CD4-positive, alpha-beta memory T cell (primary cell): ENCODE results near the gene FMN2. TPM values are rescaled to one million over a fixed set of nuclear protein-coding genes. Genes with fewer than 3 reads are reported as not detected.

Experiments used
- CTCF ChIA-PET: fragments of 350-600 bp; sonication (Branson Sonifier 250); formaldehyde crosslinking; loops from one replicate; lab custom pipeline; 2021; ENCODE audit warnings: inconsistent platforms; ENCODE audit not compliant: partially characterized antibody; lab: Charles Lee
- POLR2A ChIA-PET: fragments of 350-600 bp; sonication (Branson Sonifier 250); formaldehyde crosslinking; loops from one replicate; lab custom pipeline; 2021; ENCODE audit not compliant: partially characterized antibody; lab: Charles Lee
- DNase-seq, 5 donors: peaks; one replicate each; pipeline versions ENCODE4 v3.0.0 to v3.0.0-alpha.2; 2020 to 2022; ENCODE audit warnings: mixed read lengths in 1 of 5
- H3K27ac ChIP-seq: one replicate; pipeline ENCODE4 v1.7.0; 2013; ENCODE audit warnings: low read depth, low read length
- H3K27me3 ChIP-seq: 2 replicates; pipeline ENCODE4 v1.7.0; 2013; ENCODE audit warnings: mild to moderate bottlenecking, low read length, moderate library complexity; ENCODE audit not compliant: insufficient read depth
- H3K36me3 ChIP-seq: 2 replicates; pipeline ENCODE4 v1.7.0; 2013; ENCODE audit warnings: mild to moderate bottlenecking, low read length, moderate library complexity; ENCODE audit not compliant: insufficient read depth
- H3K4me1 ChIP-seq: 2 replicates; pipeline ENCODE4 v1.7.0; 2013; ENCODE audit warnings: mild to moderate bottlenecking, low read length, moderate library complexity; ENCODE audit not compliant: insufficient read depth
- H3K4me3 ChIP-seq, 2 donors: one replicate each; pipeline ENCODE4 v1.7.0; 2013; ENCODE audit warnings: low read length in 2 of 2, mild to moderate bottlenecking in 1 of 2
- H3K9me3 ChIP-seq, 2 donors: one replicate each; pipeline ENCODE4 v1.7.0; 2013; ENCODE audit warnings: low read length in 2 of 2, control low read depth in 1 of 2; ENCODE audit not compliant: control insufficient read depth in 1 of 2
- H3K27ac Mint-ChIP-seq, 7 donors: one replicate each; pipeline ENCODE4 v1.8.0; 2020 to 2021; ENCODE audit warnings: mixed read lengths in 7 of 7, mild to moderate bottlenecking in 6 of 7, inconsistent platforms in 3 of 7, moderate library complexity in 3 of 7
- H3K27me3 Mint-ChIP-seq, 2 donors: one replicate each; pipeline ENCODE4 v1.8.0; 2020 to 2021; ENCODE audit warnings: mixed read lengths in 2 of 2
- H3K36me3 Mint-ChIP-seq, 2 donors: one replicate each; pipeline ENCODE4 v1.8.0; 2020 to 2021; ENCODE audit warnings: mixed read lengths in 2 of 2, inconsistent platforms in 1 of 2, mild to moderate bottlenecking in 1 of 2
- H3K4me1 Mint-ChIP-seq, 4 donors: one replicate each; pipeline ENCODE4 v1.8.0; 2020 to 2021; ENCODE audit warnings: mixed read lengths in 4 of 4, mild to moderate bottlenecking in 1 of 4
- H3K4me3 Mint-ChIP-seq, 8 donors: one replicate each; pipeline ENCODE4 v1.8.0; 2020 to 2021; ENCODE audit warnings: mixed read lengths in 8 of 8, mild to moderate bottlenecking in 7 of 8, moderate library complexity in 6 of 8, inconsistent platforms in 3 of 8
- H3K9me3 Mint-ChIP-seq, 8 donors: one replicate each; pipeline ENCODE4 v1.8.0; 2020 to 2021; ENCODE audit warnings: mixed read lengths in 8 of 8, mild to moderate bottlenecking in 5 of 8, inconsistent platforms in 3 of 8, moderate library complexity in 1 of 8
- intact Hi-C: fragments of 100-400 bp; cut with micrococcal nuclease; formaldehyde crosslinking; loops from one replicate; pipeline ENCODE4 v1.15.1; 2023
- polyA plus RNA-seq, 2 donors: library from polyadenylated mRNA; unstranded; fragments of 300-500 nt; fragmentation: Illumina TruSeq; gene quantifications; one replicate each; pipeline ENCODE4 v1.2.3, GENCODE V29; 2021
- total RNA-seq, 2 experiments: library from RNA; stranded (reverse); gene quantifications; one replicate each; pipeline ENCODE4 v1.2.3, GENCODE V29; 2021

FMN2 gene
- total and polyA plus RNA-seq, 4 experiments from 2014 or later = not detected

DNA sequence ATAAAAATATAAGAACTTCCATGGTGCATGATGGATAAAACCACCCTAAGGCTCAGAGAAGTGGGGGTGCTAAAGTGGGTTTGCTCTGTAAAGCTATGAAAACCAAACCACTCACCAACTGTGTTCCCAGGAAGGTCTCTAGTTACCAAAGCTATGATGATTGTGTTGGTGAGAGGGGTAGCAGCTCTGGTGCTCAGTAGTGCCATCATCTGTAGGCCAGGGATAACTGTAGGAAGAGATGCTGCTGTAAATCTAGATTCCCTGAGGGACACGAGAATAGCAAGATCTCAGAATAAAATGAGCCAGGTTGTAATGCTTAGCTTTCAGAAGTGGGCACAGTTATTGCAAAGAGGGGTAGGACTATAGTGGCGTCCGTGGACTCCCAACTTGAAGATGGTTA lies 395.8 kb downstream of the FMN2 start:
- H3K27ac ChIP-seq = no peak overlapping the region

DNA sequence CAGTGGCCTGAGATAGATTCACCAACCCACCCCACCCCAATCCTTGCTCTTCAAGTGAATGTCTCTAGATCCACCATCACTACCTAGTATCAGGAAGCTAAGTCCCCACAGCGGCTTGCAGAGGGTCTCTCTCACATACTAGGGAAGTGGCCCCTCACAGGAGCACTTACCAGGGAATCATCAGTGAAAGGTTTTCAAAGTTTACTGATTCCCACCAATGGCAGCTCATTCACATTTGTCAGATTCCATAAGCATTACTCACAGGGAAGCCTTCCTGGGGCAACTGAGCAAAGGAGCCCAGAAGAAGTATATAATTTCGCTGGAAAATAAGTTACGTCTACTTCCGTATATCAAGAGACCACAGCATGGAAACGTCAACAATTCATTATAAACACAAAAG lies 399.5 kb downstream of the FMN2 start:
- Mint-ChIP-seq H3K27me3 (peaks cover 0 to 1% of the 10 kb centered on the region in 2 donors), H3K27ac (no peak overlapping the region), H3K4me3 (no peak overlapping the region), H3K4me1 (peaks cover 0 to 1% (median 0%) of the 10 kb centered on the region in 4 donors), H3K9me3 (peaks cover 0 to 10% (median 0%) of the 10 kb centered on the region in 8 donors), H3K36me3 (no peaks in the 10 kb centered on the region)
- H3K9me3 ChIP-seq = no peaks in the 10 kb centered on the region
- no peaks in the 10 kb centered on the region for H3K4me1 ChIP-seq
- H3K4me3 ChIP-seq = no peak overlapping the region
- no peaks in the 10 kb centered on the region for H3K36me3 ChIP-seq
- no peak overlapping the region for H3K27ac ChIP-seq
- POLR2A ChIA-PET = no interaction called here
- intact Hi-C loops = no loop called here
- CTCF ChIA-PET = no interaction called here
- no peaks in the 10 kb centered on the region for H3K27me3 ChIP-seq
- no peak for DNase-seq

More for the DNA sequence above, 395.8 kb downstream of the FMN2 start:
- POLR2A ChIA-PET = no interaction called here
- peaks cover 0 to 1% of the 10 kb centered on the region in 2 donors for H3K27me3 Mint-ChIP-seq
- no peaks in the 10 kb centered on the region for H3K36me3 Mint-ChIP-seq
- Histone ChIP-seq H3K9me3 (no peaks in the 10 kb centered on the region), H3K4me1 (no peaks in the 10 kb centered on the region), H3K27me3 (no peaks in the 10 kb centered on the region), H3K4me3 (no peak overlapping the region), H3K36me3 (no peaks in the 10 kb centered on the region)
- peaks cover 0 to 1% (median 0%) of the 10 kb centered on the region in 4 donors for H3K4me1 Mint-ChIP-seq
- H3K4me3 Mint-ChIP-seq = no peak overlapping the region
- H3K9me3 Mint-ChIP-seq = peaks cover 0 to 10% (median 0%) of the 10 kb centered on the region in 8 donors
- DNase-seq = no peak
- intact Hi-C loops = no loop called here
- no peak overlapping the region for H3K27ac Mint-ChIP-seq
- CTCF ChIA-PET = interaction anchor here (1.3 kb wide), 1 partner anchor 115 kb away, joined by 3 read pairs; no protein-coding TSS in a partner anchor

DNA sequence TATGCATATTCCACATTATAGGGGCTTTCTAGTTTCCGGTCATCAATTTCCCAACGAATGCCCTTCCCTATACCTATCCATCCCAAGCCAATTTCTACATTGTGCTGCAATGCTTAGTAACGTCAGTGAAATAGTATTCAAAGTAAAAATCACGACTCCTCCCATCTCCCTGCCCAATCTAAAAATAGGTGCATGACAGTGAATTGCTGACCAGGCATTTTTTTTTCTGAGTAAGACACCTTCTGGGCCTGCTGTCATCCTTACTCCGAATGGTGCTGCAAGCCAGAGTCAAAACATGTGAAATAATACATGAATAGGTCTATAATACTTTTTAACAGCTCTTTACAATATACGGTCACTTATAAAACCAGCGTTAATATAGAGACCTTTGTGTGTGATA lies 400.1 kb downstream of the FMN2 start:
- peaks cover 0 to 10% (median 0%) of the 10 kb centered on the region in 8 donors for H3K9me3 Mint-ChIP-seq
- H3K36me3 ChIP-seq = no peaks in the 10 kb centered on the region
- H3K4me3 ChIP-seq = no peak overlapping the region
- no peaks in the 10 kb centered on the region for H3K36me3 Mint-ChIP-seq
- intact Hi-C loops = no loop called here
- CTCF ChIA-PET = no interaction called here
- peaks cover 0 to 1% (median 0%) of the 10 kb centered on the region in 4 donors for H3K4me1 Mint-ChIP-seq
- peaks cover 0 to 1% of the 10 kb centered on the region in 2 donors for H3K27me3 Mint-ChIP-seq
- H3K9me3 ChIP-seq = no peaks in the 10 kb centered on the region
- H3K4me3 Mint-ChIP-seq = peak overlapping the region in 1 of 8 donors; percentile 17
- POLR2A ChIA-PET = no interaction called here
- no peak overlapping the region for H3K27ac Mint-ChIP-seq
- H3K4me1 ChIP-seq = no peaks in the 10 kb centered on the region
- DNase-seq = no peak
- no peaks in the 10 kb centered on the region for H3K27me3 ChIP-seq
- H3K27ac ChIP-seq = no peak overlapping the region

DNA sequence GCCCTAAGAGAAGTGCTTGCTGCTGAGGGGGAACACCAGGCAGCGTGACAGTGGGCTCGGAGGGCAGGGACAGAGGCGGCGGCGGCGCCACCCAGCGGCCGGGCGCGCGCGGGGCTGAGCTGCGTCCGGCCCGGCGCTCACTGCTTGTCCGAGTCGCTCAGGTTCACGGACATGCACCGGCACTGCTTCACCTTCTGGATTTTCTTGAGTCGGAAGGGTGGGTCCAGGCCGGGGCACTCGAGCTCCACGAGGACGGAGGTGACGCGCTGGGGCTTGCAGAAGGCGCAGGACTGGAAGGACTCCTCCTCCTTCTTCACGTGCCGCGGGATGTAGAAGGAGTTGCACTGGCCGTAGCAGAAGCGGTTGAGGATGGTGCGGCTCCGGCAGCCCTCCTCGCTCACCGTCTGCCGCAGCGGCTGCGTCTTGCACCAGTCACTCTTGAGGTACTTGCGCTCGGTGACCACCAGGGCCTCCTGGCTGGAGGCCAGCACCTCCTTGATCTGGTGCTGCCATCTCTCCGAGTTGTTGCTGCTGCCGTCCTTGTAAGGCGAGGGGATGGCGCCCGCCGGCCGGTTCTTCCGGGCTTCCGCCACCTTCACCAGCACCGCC lies 401.3 kb downstream of the FMN2 start:
- H3K4me3 Mint-ChIP-seq = peak overlapping the region; percentile 12 to 74 (median 51)
- POLR2A ChIA-PET = no interaction called here

DNA sequence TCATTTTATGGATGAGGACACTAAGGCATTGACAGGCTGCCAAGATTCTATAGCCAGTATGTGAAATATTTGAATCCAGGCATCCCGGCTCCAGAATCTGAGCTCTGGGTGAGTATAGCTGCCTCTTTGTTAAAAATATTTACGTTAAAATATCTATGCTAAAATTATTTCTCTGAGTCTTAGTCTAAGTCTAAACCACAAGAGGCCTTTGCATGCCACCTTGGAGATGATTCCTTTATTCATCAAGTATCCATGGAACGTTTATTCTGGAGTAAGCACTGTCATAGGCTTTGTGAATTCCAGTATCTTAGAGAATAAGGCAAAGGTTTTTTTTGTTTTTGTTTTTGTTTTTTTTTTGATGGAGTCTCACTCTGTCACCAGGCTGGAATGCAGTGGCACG lies 403.9 kb downstream of the FMN2 start:
- Mint-ChIP-seq H3K4me3 (no peak overlapping the region), H3K27ac (no peak overlapping the region), H3K27me3 (peaks cover 0 to 1% of the 10 kb centered on the region in 2 donors), H3K4me1 (peaks cover 0 to 10% (median 3%) of the 10 kb centered on the region in 4 donors), H3K9me3 (peaks cover 0 to 10% (median 0%) of the 10 kb centered on the region in 8 donors), H3K36me3 (no peaks in the 10 kb centered on the region)
- Histone ChIP-seq H3K4me1 (no peaks in the 10 kb centered on the region), H3K9me3 (no peaks in the 10 kb centered on the region), H3K4me3 (no peak overlapping the region), H3K27me3 (no peaks in the 10 kb centered on the region), H3K36me3 (no peaks in the 10 kb centered on the region), H3K27ac (no peak overlapping the region)
- no peak for DNase-seq
- intact Hi-C loops = no loop called here
- ChIA-PET CTCF (no interaction called here), POLR2A (no interaction called here)

More for the DNA sequence above, 401.3 kb downstream of the FMN2 start:
- peak in 3 of 5 donors; percentile 14 to 36 (median 31) for DNase-seq
- Histone ChIP-seq H3K27me3 (no peaks in the 10 kb centered on the region), H3K4me1 (no peaks in the 10 kb centered on the region), H3K27ac (no peak overlapping the region), H3K9me3 (no peaks in the 10 kb centered on the region), H3K4me3 (no peak overlapping the region), H3K36me3 (no peaks in the 10 kb centered on the region)
- CTCF ChIA-PET = no interaction called here
- intact Hi-C loops = no loop called here
- H3K27ac Mint-ChIP-seq = no peak overlapping the region
- H3K4me1 Mint-ChIP-seq = peaks cover 0 to 2% (median under 1%) of the 10 kb centered on the region in 4 donors
- H3K27me3 Mint-ChIP-seq = peaks cover 0 to 1% of the 10 kb centered on the region in 2 donors
- H3K9me3 Mint-ChIP-seq = peaks cover 0 to 10% (median 0%) of the 10 kb centered on the region in 8 donors
- H3K36me3 Mint-ChIP-seq = no peaks in the 10 kb centered on the region

DNA sequence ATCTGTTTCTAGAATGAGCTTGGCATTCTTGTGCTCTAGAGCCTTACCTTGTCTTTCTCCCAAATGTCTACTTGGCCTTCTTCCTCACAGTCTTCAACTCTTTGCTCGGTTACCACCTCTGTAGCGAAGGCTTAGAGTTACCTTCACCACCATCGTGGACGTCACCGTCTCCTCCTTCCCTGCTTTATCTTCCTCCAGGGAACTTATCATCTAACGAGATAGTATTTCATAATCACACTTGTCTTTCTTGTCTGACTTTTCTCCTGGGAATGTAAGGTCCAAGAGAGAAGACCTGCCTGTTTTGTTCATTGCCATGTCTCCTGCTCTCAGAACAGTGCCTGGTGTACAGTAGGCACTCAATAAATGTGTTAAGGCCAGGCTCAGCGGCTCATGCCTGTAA lies 404.7 kb downstream of the FMN2 start:
- CTCF ChIA-PET = no interaction called here
- Mint-ChIP-seq H3K27ac (no peak overlapping the region), H3K36me3 (no peaks in the 10 kb centered on the region), H3K27me3 (peaks cover 0 to 1% of the 10 kb centered on the region in 2 donors), H3K9me3 (peaks cover 0 to 9% (median 0%) of the 10 kb centered on the region in 8 donors), H3K4me1 (peaks cover 0 to 10% (median 3%) of the 10 kb centered on the region in 4 donors), H3K4me3 (no peak overlapping the region)
- no peaks in the 10 kb centered on the region for H3K27me3 ChIP-seq
- H3K9me3 ChIP-seq = no peaks in the 10 kb centered on the region
- no peaks in the 10 kb centered on the region for H3K36me3 ChIP-seq
- POLR2A ChIA-PET = no interaction called here
- no peak overlapping the region for H3K4me3 ChIP-seq
- H3K4me1 ChIP-seq = no peaks in the 10 kb centered on the region
- no peak overlapping the region for H3K27ac ChIP-seq
- intact Hi-C loops = no loop called here
- no peak for DNase-seq

DNA sequence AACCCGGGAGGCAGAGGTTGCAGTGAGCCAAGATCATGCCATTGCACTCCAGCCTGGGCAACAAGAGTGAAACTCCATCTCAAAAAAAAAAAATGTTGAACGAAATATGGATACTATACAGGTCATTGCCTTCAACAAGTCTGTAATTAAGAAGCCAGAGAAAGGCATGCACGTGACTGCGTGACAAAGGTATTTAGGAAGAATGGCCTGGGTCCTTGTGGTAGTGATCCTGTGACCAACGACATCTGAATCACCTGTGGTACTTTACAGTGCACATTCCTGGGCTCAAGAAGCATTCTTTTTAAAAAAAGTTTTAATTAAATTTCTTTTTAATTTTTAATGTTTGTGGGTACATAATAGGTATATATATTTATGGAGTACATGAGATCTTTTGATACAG lies 405.3 kb downstream of the FMN2 start:
- ChIA-PET CTCF (no interaction called here), POLR2A (no interaction called here)
- no peaks in the 10 kb centered on the region for H3K4me1 ChIP-seq
- Mint-ChIP-seq H3K4me1 (peaks cover 0 to 10% (median 3%) of the 10 kb centered on the region in 4 donors), H3K9me3 (peaks cover 0 to 5% (median 0%) of the 10 kb centered on the region in 8 donors), H3K27me3 (peaks cover 0 to 1% of the 10 kb centered on the region in 2 donors), H3K4me3 (no peak overlapping the region), H3K36me3 (no peaks in the 10 kb centered on the region), H3K27ac (no peak overlapping the region)
- no peaks in the 10 kb centered on the region for H3K27me3 ChIP-seq
- no peaks in the 10 kb centered on the region for H3K9me3 ChIP-seq
- no peaks in the 10 kb centered on the region for H3K36me3 ChIP-seq
- no peak overlapping the region for H3K4me3 ChIP-seq
- H3K27ac ChIP-seq = no peak overlapping the region
- intact Hi-C loops = no loop called here
- no peak for DNase-seq
